Sigmoid colon (tissue), 7 donors: ENCODE results near the gene DENND1B. TPM values are rescaled to one million over a fixed set of nuclear protein-coding genes. Genes with fewer than 3 reads are reported as not detected.

Experiments used
- DNase-seq: peaks from one replicate; pipeline ENCODE4 v3.0.0-alpha.2; 2019
- H3K27ac ChIP-seq, 4 donors: fragments of 200-600 bp; sonication (generic); one replicate each; pipeline ENCODE4 v1.5.1; 2016 to 2019; ENCODE audit warnings: mild to moderate bottlenecking in 1 of 4
- H3K27me3 ChIP-seq, 3 donors: fragments of 200-600 bp; sonication (generic); one replicate each; pipeline ENCODE4 v1.5.1; 2019; ENCODE audit warnings: mild to moderate bottlenecking in 1 of 3
- H3K36me3 ChIP-seq, 4 donors: fragments of 200-600 bp; sonication (generic); one replicate each; pipeline ENCODE4 v1.5.1; 2016 to 2019
- H3K4me1 ChIP-seq, 4 donors: fragments of 200-600 bp; sonication (generic); one replicate each; pipeline ENCODE4 v1.5.1; 2017 to 2019
- H3K4me3 ChIP-seq, 4 donors: fragments of 200-600 bp; sonication (generic); one replicate each; pipeline ENCODE4 v1.5.1; 2017 to 2019; ENCODE audit warnings: mild to moderate bottlenecking in 2 of 4, moderate library complexity in 1 of 4
- H3K9me3 ChIP-seq, 4 donors: fragments of 200-600 bp in 3 of 4; sonication (generic) in 3 of 4; one replicate each; pipeline versions ENCODE4 v1.5.1 to v1.6.1; 2013 to 2019
- CTCF ChIP-seq, 4 experiments: fragments of 450-650 bp in 3 of 4; fragments of 200-600 bp in 1 of 4; IDR thresholded peaks; one replicate each; pipeline ENCODE4 v1.5.1; 2016 to 2019; ENCODE audit warnings: antibody characterized with exemption in 4 of 4, mild to moderate bottlenecking in 3 of 4, moderate library complexity in 2 of 4
- EP300 ChIP-seq, 4 donors: sonication (generic); formaldehyde crosslinking; IDR thresholded peaks; one replicate each; pipeline ENCODE4 v1.6.1; 2017; ENCODE audit warnings: antibody characterized with exemption in 4 of 4
- POLR2A ChIP-seq, 2 donors: fragments of 450-650 bp; IDR thresholded peaks; one replicate each; pipeline ENCODE4 v1.6.1; 2016; ENCODE audit warnings: antibody characterized with exemption in 2 of 2, mild to moderate bottlenecking in 2 of 2, moderate library complexity in 2 of 2
- POLR2AphosphoS5 ChIP-seq, 4 donors: sonication (generic); formaldehyde crosslinking; IDR thresholded peaks; one replicate each; pipeline ENCODE4 v1.6.1; 2017; ENCODE audit warnings: antibody characterized with exemption in 4 of 4
- WGBS, 2 donors: extraction: QIAGEN DNeasy Blood & Tissue Kit; methylation state at CpG; one replicate each; pipeline ENCODE4 v1.1.7; 2013; 5-methylcytosine and 5-hydroxymethylcytosine counted together
- intact Hi-C: fragments of 100-400 bp; cut with DNase I; formaldehyde crosslinking; loops from one replicate; pipeline ENCODE4 v1.15.1; 2023
- polyA plus RNA-seq, 3 donors: library from polyadenylated mRNA; stranded (reverse); fragments of 200-250 nt; gene quantifications; one replicate each; pipeline ENCODE4 v1.2.3, GENCODE V29; 2013
- total RNA-seq, 4 donors: library from RNA; depleted of rRNA; stranded (reverse); fragments of >200 nt; gene quantifications; one replicate each; pipeline ENCODE4 v1.1.0, GENCODE V29; 2016
- donor health status: healthy with polysubstance abuse.
- donor health status: Bipolar disorder and iron deficiency.
- donor health status: healthy.

The DENND1B gene
- total and polyA plus RNA-seq, 7 donors, result 6.6 to 16.8 (median 9.5) TPM

- Histone ChIP-seq H3K36me3 (no peaks in the 10 kb centered on the region), H3K27me3 (no peaks in the 10 kb centered on the region), H3K4me3 (no peak overlapping the region), H3K9me3 (no peaks in the 10 kb centered on the region), H3K27ac (no peak overlapping the region), H3K4me1 (no peaks in the 10 kb centered on the region)
- 75 to 88% methylated on average over 4 of the region's 4 CpGs for WGBS, 2 donors
- intact Hi-C loops, result no loop called here
- DNase-seq, result no peak
- no peak for TF ChIP-seq POLR2AphosphoS5 (IDR thresholded peaks at IDR 0.05)
- no peak for TF ChIP-seq POLR2A (IDR thresholded peaks at IDR 0.05)
- TF ChIP-seq CTCF (IDR thresholded peaks at IDR 0.05), result no peak
- no peak for TF ChIP-seq EP300 (IDR thresholded peaks at IDR 0.05)
Observed at GRCh38 chr1:197810812-197811211, 35.5 kb upstream of the DENND1B start.

GRCh38 chr1:197808880-197809279 is 33.6 kb upstream of the DENND1B start:
- DNase-seq, result no peak
- Histone ChIP-seq H3K27me3 (no peaks in the 10 kb centered on the region), H3K36me3 (no peaks in the 10 kb centered on the region), H3K4me1 (no peaks in the 10 kb centered on the region), H3K4me3 (no peak overlapping the region), H3K27ac (no peak overlapping the region), H3K9me3 (no peaks in the 10 kb centered on the region)
- TF ChIP-seq EP300 (IDR thresholded peaks at IDR 0.05) (no peak), POLR2A (IDR thresholded peaks at IDR 0.05) (no peak), POLR2AphosphoS5 (IDR thresholded peaks at IDR 0.05) (no peak), CTCF (IDR thresholded peaks at IDR 0.05) (no peak)
- 60 to 62% methylated on average over 3 of the region's 3 CpGs for WGBS, 2 donors
- intact Hi-C loops, result no loop called here

- Histone ChIP-seq H3K9me3 (no peaks in the 10 kb centered on the region), H3K4me3 (no peak overlapping the region), H3K4me1 (no peaks in the 10 kb centered on the region), H3K27ac (no peak overlapping the region), H3K36me3 (no peaks in the 10 kb centered on the region), H3K27me3 (no peaks in the 10 kb centered on the region)
- intact Hi-C loops, result no loop called here
- 20 to 58% methylated on average over 5 of the region's 5 CpGs for WGBS, 2 donors
- DNase-seq, result no peak
- TF ChIP-seq POLR2A (IDR thresholded peaks at IDR 0.05) (no peak), EP300 (IDR thresholded peaks at IDR 0.05) (no peak), CTCF (IDR thresholded peaks at IDR 0.05) (no peak), POLR2AphosphoS5 (IDR thresholded peaks at IDR 0.05) (no peak)
Observed at GRCh38 chr1:197807739-197808453, 32.6 kb upstream of the DENND1B start.

GRCh38 chr1:197807216-197807615 is 31.9 kb upstream of the DENND1B start:
- Histone ChIP-seq H3K4me3 (no peak overlapping the region), H3K27me3 (no peaks in the 10 kb centered on the region), H3K9me3 (no peaks in the 10 kb centered on the region), H3K36me3 (no peaks in the 10 kb centered on the region), H3K27ac (no peak overlapping the region), H3K4me1 (no peaks in the 10 kb centered on the region)
- WGBS, 2 donors, result 18 to 62% methylated on average over 4 of the region's 4 CpGs
- intact Hi-C loops, result no loop called here
- DNase-seq, result no peak
- no peak for TF ChIP-seq CTCF (IDR thresholded peaks at IDR 0.05)
- no peak for TF ChIP-seq POLR2AphosphoS5 (IDR thresholded peaks at IDR 0.05)
- no peak for TF ChIP-seq POLR2A (IDR thresholded peaks at IDR 0.05)
- no peak for TF ChIP-seq EP300 (IDR thresholded peaks at IDR 0.05)

- Histone ChIP-seq H3K4me3 (no peak overlapping the region), H3K27ac (no peak overlapping the region), H3K27me3 (no peaks in the 10 kb centered on the region), H3K4me1 (no peaks in the 10 kb centered on the region), H3K36me3 (no peaks in the 10 kb centered on the region), H3K9me3 (peaks cover 0 to 1% (median under 1%) of the 10 kb centered on the region in 4 donors)
- intact Hi-C loops, result no loop called here
- no peak for DNase-seq
- TF ChIP-seq POLR2A (IDR thresholded peaks at IDR 0.05) (no peak), CTCF (IDR thresholded peaks at IDR 0.05) (no peak), POLR2AphosphoS5 (IDR thresholded peaks at IDR 0.05) (no peak), EP300 (IDR thresholded peaks at IDR 0.05) (no peak)
- 96 to 97% methylated on average over 1 of the region's 1 CpG for WGBS, 2 donors
Observed at GRCh38 chr1:197806718-197807117, 31.4 kb upstream of the DENND1B start.
